NOMO-1 treated with dmso at 0.1 percent for 144 hours (cell line): ENCODE results near the gene ELFN2.
A peak's percentile ranks its signal among the peaks of the same experiment; 100 is the strongest.

ENCODE experiments used
- DNase-seq: peaks from one replicate; lab custom pipeline; 2025; ENCODE audit not compliant: unreplicated experiment; lab: John Stamatoyannopoulos, UW

ELFN2 gene

DNA sequence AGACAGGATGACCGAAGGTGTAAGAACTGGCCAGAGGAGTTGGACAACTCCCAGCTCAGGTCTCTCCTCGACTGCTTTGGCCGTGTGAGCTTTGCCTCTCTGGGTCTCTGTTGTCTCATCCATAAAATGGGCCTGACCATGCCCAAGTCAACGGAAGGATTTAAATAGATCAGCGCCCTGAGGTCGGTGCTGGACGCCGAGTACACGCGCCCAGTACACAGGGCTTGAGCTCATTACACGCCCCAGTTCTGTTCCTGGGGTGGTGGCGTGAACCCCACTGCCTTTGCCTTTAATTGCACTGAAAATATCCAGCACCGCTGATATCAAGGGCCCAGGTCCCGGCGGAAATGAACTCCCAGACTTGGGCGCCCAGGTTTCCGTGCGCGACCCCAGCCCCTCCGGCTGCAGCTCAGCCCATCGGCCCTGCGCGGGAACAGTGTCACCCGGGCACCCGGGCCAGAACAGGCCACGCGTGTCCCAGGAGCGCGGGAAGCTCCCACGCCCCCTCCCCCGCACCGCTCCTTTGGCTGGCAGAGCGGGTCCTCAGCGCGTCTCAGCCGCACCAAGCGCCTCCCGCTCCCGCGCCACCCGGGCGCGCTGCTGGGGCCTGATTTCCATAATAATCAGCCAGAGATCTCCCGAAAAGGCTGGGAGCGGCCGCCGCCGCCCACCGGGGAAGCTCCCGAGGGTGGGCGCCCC is 102.8 kb downstream of the ELFN2 start:
- no peak for DNase-seq

GRCh38 chr22:37320726-37321677 is 106.3 kb downstream of the ELFN2 start:
- peak; percentile 36 for DNase-seq

DNA sequence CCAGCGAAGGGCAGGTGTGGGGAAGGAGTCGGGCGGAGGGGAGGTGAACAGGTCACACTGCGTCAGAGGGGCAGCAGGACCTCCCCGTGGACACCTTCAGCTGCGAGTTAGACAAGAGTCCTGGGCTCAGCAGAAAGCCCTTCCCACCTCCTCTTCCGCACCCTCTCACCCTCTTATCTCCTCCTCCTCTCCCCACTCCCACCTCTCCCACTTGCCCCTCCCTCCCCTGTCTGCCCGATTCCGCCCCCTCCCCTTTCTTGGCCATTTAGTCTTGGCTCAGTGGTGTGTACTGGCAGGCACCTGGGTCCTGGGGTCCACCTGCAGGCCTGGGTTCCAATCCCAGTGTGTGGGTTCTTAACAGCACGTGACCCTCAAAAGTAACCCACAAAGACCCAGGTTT is 107.8 kb downstream of the ELFN2 start:
- no peak for DNase-seq

- DNase-seq: no peak
These were observed 108.7 kb downstream of the ELFN2 start for GRCh38 chr22:37318364-37319109.
